OCI-LY3 (cell line): ENCODE measurements around the gene MCOLN2.
"Not testable (repeated sequence)": the region's sequence is repeated elsewhere in the genome, so short reads cannot be mapped to it uniquely, and the experiment has no call there.

Experiments
- EZH2phosphoT487 ChIP-seq: fragments of 200-600 bp; shearing (Covaris generic); IDR thresholded peaks from 2 replicates; pipeline ENCODE4 v1.6.1; 2018; ENCODE audit warnings: antibody characterized with exemption, mixed run types, low read depth
- TF ChIP-seq, protein P1 (sequence below): fragments of 200-600, 300-600 bp; sonication (generic); IDR thresholded peaks from 2 replicates; pipeline ENCODE4 v1.5.1; 2014; ENCODE audit warnings: antibody characterized with exemption, low read length, low read depth

DNA sequence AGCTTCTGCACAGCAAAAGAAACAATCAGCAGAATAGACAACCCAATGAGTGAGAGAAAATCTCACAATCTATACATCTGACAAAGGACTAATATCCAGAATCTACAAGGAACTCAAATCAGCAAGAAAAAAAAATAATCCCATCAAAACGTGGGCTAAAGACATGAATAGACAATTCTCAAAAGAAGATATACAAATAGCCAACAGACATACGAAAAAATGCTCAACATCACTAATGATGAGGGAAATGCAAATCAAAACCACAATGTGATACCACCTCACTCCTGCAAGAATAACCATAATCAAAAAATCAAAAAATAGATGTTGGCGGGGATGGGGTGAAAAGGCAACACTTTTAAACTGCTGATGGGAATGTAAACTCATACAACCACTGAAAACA lies 10.4 kb downstream of the MCOLN2 start:
- TF ChIP-seq, protein P1, sequence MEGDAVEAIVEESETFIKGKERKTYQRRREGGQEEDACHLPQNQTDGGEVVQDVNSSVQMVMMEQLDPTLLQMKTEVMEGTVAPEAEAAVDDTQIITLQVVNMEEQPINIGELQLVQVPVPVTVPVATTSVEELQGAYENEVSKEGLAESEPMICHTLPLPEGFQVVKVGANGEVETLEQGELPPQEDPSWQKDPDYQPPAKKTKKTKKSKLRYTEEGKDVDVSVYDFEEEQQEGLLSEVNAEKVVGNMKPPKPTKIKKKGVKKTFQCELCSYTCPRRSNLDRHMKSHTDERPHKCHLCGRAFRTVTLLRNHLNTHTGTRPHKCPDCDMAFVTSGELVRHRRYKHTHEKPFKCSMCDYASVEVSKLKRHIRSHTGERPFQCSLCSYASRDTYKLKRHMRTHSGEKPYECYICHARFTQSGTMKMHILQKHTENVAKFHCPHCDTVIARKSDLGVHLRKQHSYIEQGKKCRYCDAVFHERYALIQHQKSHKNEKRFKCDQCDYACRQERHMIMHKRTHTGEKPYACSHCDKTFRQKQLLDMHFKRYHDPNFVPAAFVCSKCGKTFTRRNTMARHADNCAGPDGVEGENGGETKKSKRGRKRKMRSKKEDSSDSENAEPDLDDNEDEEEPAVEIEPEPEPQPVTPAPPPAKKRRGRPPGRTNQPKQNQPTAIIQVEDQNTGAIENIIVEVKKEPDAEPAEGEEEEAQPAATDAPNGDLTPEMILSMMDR = not testable (repeated sequence)
- not testable (repeated sequence) for TF ChIP-seq EZH2phosphoT487
